HG02571 (cell line): ENCODE results near the gene ADAMTS20.
"Not testable (repeated sequence)": the region's sequence is repeated elsewhere in the genome, so short reads cannot be mapped to it uniquely, and the experiment has no call there.

Experiments
- ATAC-seq: cut with Tn5 transposase; IDR thresholded peaks from one replicate; pipeline ENCODE4 v1.9.1; 2021; ENCODE audit warnings: mild to moderate bottlenecking, moderate library complexity; ENCODE audit not compliant: unreplicated experiment

ADAMTS20 gene

GRCh38 chr12:43362910-43363694 lies 188.9 kb downstream of the ADAMTS20 start:
- ATAC-seq, result no peak

- ATAC-seq, result no peak
These were observed 190.8 kb downstream of the ADAMTS20 start for GRCh38 chr12:43361031-43361710.

GRCh38 chr12:43360001-43360400 lies 192.0 kb downstream of the ADAMTS20 start:
- not testable (repeated sequence) for ATAC-seq

DNA sequence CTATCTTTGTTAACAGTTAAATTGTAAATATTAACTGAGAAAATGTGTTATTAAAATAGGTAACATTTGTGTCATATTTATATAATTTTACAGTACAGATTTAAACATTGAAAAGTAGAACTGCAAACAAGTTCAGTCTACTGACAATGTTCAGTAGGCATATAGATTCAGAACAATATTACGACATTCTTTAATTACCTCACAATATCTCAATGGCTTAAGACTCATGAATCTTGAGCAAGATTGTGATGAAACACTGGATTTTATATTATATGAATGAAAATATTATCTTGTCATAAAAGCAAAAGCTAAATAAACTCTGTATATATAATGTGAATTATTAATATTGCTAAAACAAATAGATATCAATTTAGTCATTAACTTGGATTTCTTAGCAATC lies 194.9 kb downstream of the ADAMTS20 start:
- ATAC-seq, result no peak

GRCh38 chr12:43352001-43352400 lies 200.0 kb downstream of the ADAMTS20 start:
- ATAC-seq, result no peak

DNA sequence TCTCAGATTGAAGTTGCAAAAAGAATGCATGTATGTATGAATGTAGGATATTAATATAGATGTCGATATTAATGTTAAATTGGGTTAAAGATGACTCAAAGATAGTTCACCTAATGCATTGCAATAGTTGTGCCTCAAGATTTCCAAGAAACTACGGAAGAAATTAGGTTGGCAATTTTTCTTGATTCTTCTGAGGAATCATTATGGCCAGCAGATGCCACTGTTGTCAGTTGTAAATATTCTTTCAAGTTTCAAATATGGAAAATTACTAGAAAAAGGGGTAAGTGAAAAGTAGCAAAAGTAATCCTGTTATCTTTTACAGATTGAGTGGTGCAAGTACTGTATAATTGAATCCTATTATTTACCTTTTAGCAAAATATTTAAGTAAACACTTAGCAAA lies 202.1 kb downstream of the ADAMTS20 start:
- ATAC-seq, result no peak

- ATAC-seq, result no peak
These were observed 203.8 kb downstream of the ADAMTS20 start for GRCh38 chr12:43348221-43348620.

DNA sequence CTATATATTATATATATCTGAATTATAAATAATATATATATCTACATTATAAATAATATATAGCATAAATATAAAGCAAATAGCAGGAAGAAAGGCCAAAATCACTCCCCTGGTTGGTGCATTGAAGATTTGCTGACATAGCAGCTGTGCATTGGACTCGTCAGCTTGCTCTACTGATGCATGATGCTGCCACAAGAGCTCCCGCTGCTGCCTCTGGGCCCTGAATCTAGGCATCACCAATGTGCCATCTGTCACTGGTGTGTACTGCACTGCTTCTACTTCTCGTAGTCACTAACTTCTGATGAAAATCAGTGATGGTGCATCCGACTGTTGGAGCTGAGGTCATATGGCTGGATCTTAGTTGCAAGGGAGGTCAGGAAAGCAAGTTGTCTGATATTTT lies 205.0 kb downstream of the ADAMTS20 start:
- ATAC-seq, result no peak

DNA sequence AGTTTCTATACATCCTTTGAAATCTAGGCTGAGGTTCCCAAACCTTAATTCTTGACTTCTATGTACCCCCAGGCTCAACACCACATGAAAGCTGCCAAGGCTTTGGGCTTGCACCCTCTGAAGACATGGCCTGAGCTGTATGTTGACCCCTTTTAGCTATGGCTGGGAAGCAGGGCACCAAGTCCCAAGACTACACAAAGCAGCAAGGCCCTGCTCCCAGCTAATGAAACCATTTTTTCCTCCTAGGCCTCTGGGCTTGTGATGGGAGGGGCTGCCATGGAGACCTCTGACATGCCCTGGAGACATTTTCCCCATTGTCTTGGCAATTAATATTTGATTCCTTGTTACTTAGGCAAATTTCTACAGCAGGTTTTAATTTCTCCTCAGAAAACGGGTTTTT lies 207.0 kb downstream of the ADAMTS20 start:
- no peak for ATAC-seq

- not testable (repeated sequence) for ATAC-seq
These were observed 210.2 kb downstream of the ADAMTS20 start for GRCh38 chr12:43341785-43342313.

- ATAC-seq, result peak; percentile 63
These were observed 213.0 kb downstream of the ADAMTS20 start for GRCh38 chr12:43338848-43339526.

DNA sequence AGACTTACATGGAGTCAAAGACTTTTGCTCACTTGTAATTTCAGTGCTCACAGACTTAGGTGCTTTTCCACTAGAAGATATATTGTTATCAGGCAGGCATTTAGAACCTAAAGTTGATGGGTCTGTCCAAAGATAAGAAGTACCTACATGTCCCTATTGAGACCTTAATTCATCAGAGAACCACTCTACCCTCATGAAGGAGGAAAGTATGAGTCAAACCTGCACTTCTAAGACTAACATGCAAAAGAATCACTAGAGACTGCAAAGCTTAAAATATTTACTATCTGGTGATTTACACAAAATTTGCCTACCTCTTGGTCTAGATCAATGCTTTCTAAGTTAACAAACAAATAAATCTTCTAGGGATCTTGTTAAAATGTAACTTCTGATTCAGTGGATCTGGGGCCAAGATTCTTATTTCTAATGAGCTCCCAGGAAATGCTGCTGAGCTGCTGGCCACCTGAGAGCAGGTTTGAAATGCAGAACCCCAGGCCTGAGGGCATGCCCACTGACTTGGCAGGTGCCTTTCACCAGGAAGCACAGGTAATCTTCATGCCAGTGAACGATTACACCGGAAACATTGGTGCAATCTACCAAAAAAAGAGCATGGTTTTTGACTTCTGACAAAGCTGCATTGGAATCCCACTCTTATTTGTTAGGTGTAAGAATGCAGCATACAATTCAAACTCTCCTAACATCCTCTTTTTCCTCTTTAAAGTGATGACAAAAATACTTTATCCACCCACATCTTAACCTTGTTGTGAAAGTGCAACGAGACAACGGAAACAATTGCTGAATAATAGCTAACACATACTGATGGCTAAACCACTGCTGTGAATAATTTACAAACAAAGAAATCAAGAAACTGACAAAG lies 214.2 kb downstream of the ADAMTS20 start:
- ATAC-seq, result peak; percentile 52

GRCh38 chr12:43336962-43337555 lies 214.9 kb downstream of the ADAMTS20 start:
- no peak for ATAC-seq

GRCh38 chr12:43333644-43334043 lies 218.4 kb downstream of the ADAMTS20 start:
- ATAC-seq, result no peak

GRCh38 chr12:43332977-43333640 lies 218.9 kb downstream of the ADAMTS20 start:
- ATAC-seq, result no peak

DNA sequence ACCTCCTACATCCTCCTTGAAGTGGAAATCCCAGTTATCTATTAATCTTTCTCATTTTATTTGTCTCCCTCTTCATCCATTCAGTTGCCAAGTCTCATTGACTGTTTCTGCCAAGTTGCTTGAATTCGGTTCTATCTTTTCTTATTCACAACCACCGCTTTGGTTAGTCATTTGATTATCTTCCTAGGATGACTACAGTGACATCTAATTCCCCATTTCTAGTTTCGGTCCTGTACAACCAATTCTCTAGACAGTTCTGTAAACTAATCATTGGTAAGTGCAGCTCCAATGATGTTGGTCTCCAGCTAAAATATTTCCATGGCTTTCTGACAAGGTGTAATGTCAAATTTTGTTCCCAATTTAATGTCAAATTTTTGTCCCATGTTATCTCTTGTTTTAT lies 220.1 kb downstream of the ADAMTS20 start:
- ATAC-seq, result no peak

DNA sequence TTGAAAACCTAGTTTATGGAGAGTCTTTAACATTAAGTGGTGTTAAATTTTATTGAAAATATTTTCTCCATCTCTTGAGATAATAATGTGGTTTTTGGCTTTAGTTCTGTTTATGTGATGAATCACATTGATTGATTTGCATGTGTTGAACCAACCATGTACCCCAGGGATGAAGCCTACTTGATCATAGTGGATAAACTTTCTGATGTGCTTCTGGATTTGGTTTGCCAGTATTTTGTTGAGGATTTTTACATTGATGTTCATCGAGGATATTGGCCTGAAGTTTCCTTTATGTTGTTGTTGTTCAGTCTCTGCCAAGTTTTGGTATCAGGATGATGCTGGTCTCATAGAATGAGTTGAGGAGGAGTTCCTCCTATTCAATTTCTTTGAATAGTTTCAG lies 222.6 kb downstream of the ADAMTS20 start:
- ATAC-seq, result no peak

DNA sequence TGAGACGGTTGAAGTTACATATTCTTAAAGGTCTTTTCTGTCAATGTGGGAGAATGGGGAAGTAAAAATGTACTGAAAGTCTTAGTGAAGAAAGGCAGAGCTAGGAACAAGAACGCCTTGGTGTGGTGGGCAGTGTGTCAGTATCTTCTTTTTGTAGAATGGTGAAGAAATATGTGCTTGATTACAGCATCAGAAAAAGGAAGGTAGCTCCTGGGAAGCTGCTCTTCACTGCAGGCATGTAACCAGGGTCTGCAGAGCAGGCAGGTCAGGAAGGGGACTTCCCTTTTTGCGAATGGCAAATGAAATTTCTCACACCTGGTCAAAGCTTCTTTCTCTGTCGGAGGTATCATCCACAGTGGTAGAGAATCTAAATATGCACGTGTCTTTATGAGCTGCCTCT lies 226.2 kb downstream of the ADAMTS20 start:
- peak; percentile 70 for ATAC-seq

GRCh38 chr12:43320281-43320680 lies 231.7 kb downstream of the ADAMTS20 start:
- no peak for ATAC-seq

DNA sequence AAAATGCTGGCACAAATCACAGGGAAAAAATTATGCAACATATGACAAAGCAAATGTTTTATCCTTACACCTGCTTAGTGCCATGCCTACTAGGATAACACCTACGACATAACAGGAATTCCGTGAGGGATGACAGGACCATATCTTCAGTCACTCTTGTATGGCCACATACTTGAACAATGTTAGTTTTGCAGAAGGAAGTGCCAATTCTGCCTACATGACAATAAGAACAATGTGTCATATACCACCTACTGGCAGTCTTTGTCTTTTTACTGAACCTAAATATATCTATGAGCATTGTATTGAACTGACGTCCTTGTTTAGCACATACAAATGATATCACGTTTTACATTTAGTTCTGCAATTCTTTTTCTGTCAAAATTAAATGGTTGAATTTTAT lies 234.0 kb downstream of the ADAMTS20 start:
- ATAC-seq, result no peak
